GM23338 (cell line): ENCODE measurements around the gene TNS1. TPM values are rescaled to one million over a fixed set of nuclear protein-coding genes. Genes with fewer than 3 reads are reported as not detected.

Experiments
- ATAC-seq: fragments of 200-7000 bp; cut with Tn5 transposase; 3 replicates; pipeline ENCODE4 v1.9.1; 2020
- DNase-seq: peaks from one replicate; pipeline ENCODE4 v3.0.0-alpha.2; 2015; ENCODE audit warnings: low spot score
- H2AFZ ChIP-seq: fragments of 200-600 bp; sonication (generic); 2 replicates; pipeline ENCODE4 v1.8.0; 2016; ENCODE audit warnings: antibody characterized with exemption, mild to moderate bottlenecking, moderate library complexity
- H3F3A ChIP-seq: fragments of 200-600 bp; sonication (generic); replicated peaks from 2 replicates; pipeline ENCODE4 v1.8.0; 2017; ENCODE audit warnings: antibody characterized with exemption, mixed run types, low read depth
- H3K27ac ChIP-seq: fragments of 200-600 bp; sonication (generic); 2 replicates; pipeline ENCODE4 v1.6.1; 2016; ENCODE audit warnings: low read depth
- H3K27me3 ChIP-seq: fragments of 200-600 bp; sonication (generic); 2 replicates; pipeline ENCODE4 v1.8.0; 2016; ENCODE audit warnings: mild to moderate bottlenecking, mixed run types, moderate library complexity; ENCODE audit not compliant: insufficient read depth
- H3K36me3 ChIP-seq: fragments of 200-600 bp; sonication (generic); 2 replicates; pipeline ENCODE4 v1.8.0; 2016; ENCODE audit warnings: mild to moderate bottlenecking; ENCODE audit not compliant: insufficient read depth
- H3K4me1 ChIP-seq: fragments of 200-600 bp; sonication (generic); 2 replicates; pipeline ENCODE4 v1.8.0; 2016; ENCODE audit warnings: mild to moderate bottlenecking, moderate library complexity; ENCODE audit not compliant: insufficient read depth
- H3K4me2 ChIP-seq: fragments of 200-600 bp; sonication (generic); 2 replicates; pipeline ENCODE4 v1.7.1; 2017; ENCODE audit warnings: mixed run types
- H3K4me3 ChIP-seq: fragments of 200-600 bp; sonication (generic); 2 replicates; pipeline ENCODE4 v1.6.1; 2016; ENCODE audit warnings: mixed run types
- H3K79me2 ChIP-seq: fragments of 200-600 bp; sonication (generic); replicated peaks from 2 replicates; pipeline ENCODE4 v1.8.0; 2017; ENCODE audit warnings: mild to moderate bottlenecking; ENCODE audit not compliant: insufficient read depth
- H3K9me2 ChIP-seq: fragments of 200-600 bp; sonication (generic); 2 replicates; pipeline ENCODE4 v1.8.0; 2017; ENCODE audit not compliant: insufficient read depth
- H4K20me1 ChIP-seq: fragments of 200-600 bp; sonication (generic); replicated peaks from 2 replicates; pipeline ENCODE4 v1.8.0; 2017; ENCODE audit warnings: mild to moderate bottlenecking; ENCODE audit not compliant: insufficient read depth
- H3K27ac Mint-ChIP-seq: 2 replicates; pipeline ENCODE4 v1.8.0; 2020; ENCODE audit warnings: inconsistent platforms, mild to moderate bottlenecking, moderate library complexity, mixed read lengths
- H3K27me3 Mint-ChIP-seq: 3 replicates; pipeline ENCODE4 v1.8.0; 2022; ENCODE audit warnings: low read depth, mild to moderate bottlenecking, moderate library complexity, mixed read lengths, inconsistent platforms; ENCODE audit not compliant: insufficient read depth, poor library complexity
- H3K36me3 Mint-ChIP-seq: 3 replicates; pipeline ENCODE4 v1.8.0; 2021; ENCODE audit warnings: low read depth, mild to moderate bottlenecking, inconsistent platforms, moderate library complexity, mixed read lengths
- H3K4me1 Mint-ChIP-seq: 3 replicates; pipeline ENCODE4 v1.8.0; 2020; ENCODE audit warnings: mild to moderate bottlenecking, inconsistent platforms, mixed read lengths
- H3K4me3 Mint-ChIP-seq: 3 replicates; pipeline ENCODE4 v1.8.0; 2021; ENCODE audit warnings: moderate library complexity, mild to moderate bottlenecking, inconsistent platforms, mixed read lengths
- H3K9me3 Mint-ChIP-seq: 3 replicates; pipeline ENCODE4 v1.8.0; 2020; ENCODE audit warnings: moderate library complexity, mild to moderate bottlenecking, inconsistent platforms, mixed read lengths
- CREB1 ChIP-seq: fragments of 250-450 bp; sonication (Bioruptor Pico); IDR thresholded peaks from 2 replicates; pipeline ENCODE4 v1.5.0; 2020; ENCODE audit warnings: low read depth, mild to moderate bottlenecking, moderate library complexity
- CTCF ChIP-seq, 2 experiments: fragments of 200-600 bp in 1 of 2; sonication (generic) in 1 of 2; conservative IDR thresholded peaks; 2 replicates each; pipeline versions ENCODE4 v1.5.1 to v1.6.1; 2016 to 2017; ENCODE audit warnings: antibody characterized with exemption in 2 of 2, low read depth in 2 of 2, mild to moderate bottlenecking in 2 of 2, moderate library complexity in 1 of 2
- ETS1 ChIP-seq: IDR thresholded peaks from 2 replicates; pipeline ENCODE4 v1.6.1; 2016; ENCODE audit warnings: antibody characterized with exemption
- EZH2 ChIP-seq: fragments of 200-600 bp; sonication (generic); IDR thresholded peaks from one replicate; pipeline ENCODE4 v1.8.0; 2017; ENCODE audit warnings: antibody characterized with exemption, mild to moderate bottlenecking, low read depth; ENCODE audit not compliant: unreplicated experiment
- EZH2phosphoT487 ChIP-seq: fragments of 200-600 bp; sonication (generic); IDR thresholded peaks from one replicate; pipeline ENCODE4 v1.8.1; 2018; ENCODE audit warnings: antibody characterized with exemption; ENCODE audit not compliant: unreplicated experiment
- NANOG ChIP-seq: IDR thresholded peaks from 2 replicates; pipeline ENCODE4 v1.6.1; 2016; ENCODE audit warnings: antibody characterized with exemption, borderline replicate concordance
- POLR2AphosphoS5 ChIP-seq: IDR thresholded peaks from 2 replicates; pipeline ENCODE4 v1.6.1; 2016; ENCODE audit warnings: antibody characterized with exemption, low read depth
- REST ChIP-seq: IDR thresholded peaks from one replicate; pipeline ENCODE4 v1.6.1; 2018; ENCODE audit warnings: antibody characterized with exemption; ENCODE audit not compliant: unreplicated experiment
- ZNF114 ChIP-seq: fragments of 250-450 bp; sonication (Bioruptor Pico); IDR thresholded peaks from 2 replicates; pipeline ENCODE4 v1.5.0; 2020; ENCODE audit warnings: mild to moderate bottlenecking, moderate library complexity
- polyA plus RNA-seq: library from polyadenylated mRNA; unstranded; fragments of >200 nt; fragmentation: Nextera tagmentation; extraction: Ambion mirVana; gene quantifications from 2 replicates; pipeline ENCODE4 v1.2.1, GENCODE V29; 2016
- total RNA-seq: library from RNA; depleted of rRNA; stranded (reverse); fragments of >200 nt; shearing (Covaris generic); gene quantifications from 2 replicates; pipeline ENCODE4 v1.2.3, GENCODE V29; 2014

The TNS1 gene
- total and polyA plus RNA-seq, 2 experiments from 2014 or later: 2.0 to 7.4 TPM

GRCh38 chr2:217826520-217826919 lies 176.3 kb downstream of the TNS1 start:
- no peaks in the 10 kb centered on the region for H4K20me1 ChIP-seq
- H3K4me1 ChIP-seq: no peaks in the 10 kb centered on the region
- H3K4me1 Mint-ChIP-seq: peaks cover 13% of the 10 kb centered on the region; the same call in 2 of the 3 replicates
- no peak overlapping the region for H3K4me3 Mint-ChIP-seq
- H3K27me3 Mint-ChIP-seq: peaks cover 7% of the 10 kb centered on the region
- no peak overlapping the region for H2AFZ ChIP-seq
- H3F3A ChIP-seq: no peaks in the 10 kb centered on the region
- no peaks in the 10 kb centered on the region for H3K27me3 ChIP-seq
- no peaks in the 10 kb centered on the region for H3K79me2 ChIP-seq
- H3K27ac ChIP-seq: no peak overlapping the region
- H3K36me3 Mint-ChIP-seq: no peaks in the 10 kb centered on the region
- H3K4me3 ChIP-seq: no peak overlapping the region
- DNase-seq (no peak), ATAC-seq (peak; percentile 25; the same call in 2 of the 3 replicates)
- H3K27ac Mint-ChIP-seq: no peak overlapping the region
- no peaks in the 10 kb centered on the region for H3K9me3 Mint-ChIP-seq
- H3K36me3 ChIP-seq: no peaks in the 10 kb centered on the region
- no peak overlapping the region for H3K4me2 ChIP-seq
- TF ChIP-seq CTCF (conservative IDR thresholded peaks at IDR 0.05; ENCODE audit: low read depth in 2 of 2) (no peak), EZH2phosphoT487 (no peak), EZH2 (no peak), CREB1 (CRISPR knock-in tag) (no peak)
- H3K9me2 ChIP-seq: no peaks in the 10 kb centered on the region

- Histone ChIP-seq H3K4me1 (no peaks in the 10 kb centered on the region), H3K9me2 (no peaks in the 10 kb centered on the region), H3K79me2 (no peaks in the 10 kb centered on the region), H4K20me1 (no peaks in the 10 kb centered on the region), H3K27me3 (no peaks in the 10 kb centered on the region), H3K4me2 (no peak overlapping the region), H3K27ac (no peak overlapping the region), H2AFZ (no peak overlapping the region), H3K4me3 (no peak overlapping the region), H3K36me3 (no peaks in the 10 kb centered on the region), H3F3A (no peaks in the 10 kb centered on the region)
- no peak overlapping the region for H3K4me3 Mint-ChIP-seq
- DNase-seq (no peak), ATAC-seq (no peak)
- peaks cover 13% of the 10 kb centered on the region; the same call in 2 of the 3 replicates for H3K4me1 Mint-ChIP-seq
- H3K27me3 Mint-ChIP-seq: peaks cover 7% of the 10 kb centered on the region
- 0 out of 2 replicates have a peak overlapping the region, but pooled peaks have one; percentile 2 for H3K27ac Mint-ChIP-seq
- H3K36me3 Mint-ChIP-seq: no peaks in the 10 kb centered on the region
- no peaks in the 10 kb centered on the region for H3K9me3 Mint-ChIP-seq
- TF ChIP-seq REST (no peak), NANOG (no peak), POLR2AphosphoS5 (no peak), ETS1 (no peak), ZNF114 (CRISPR knock-in tag) (no peak), EZH2phosphoT487 (no peak), EZH2 (no peak)
Measured at GRCh38 chr2:217825469-217826235, 177.1 kb downstream of the TNS1 start.
